ENCODE measurements around the gene SALL4. TPM values are rescaled to one million over a fixed set of nuclear protein-coding genes. Genes with fewer than 3 reads are reported as not detected.

The SALL4 gene
- total RNA-seq, 4 donors from 2014 or later, result 0.08 to 0.89 (median 0.59) TPM; not detected in 1

- Histone ChIP-seq H3K27ac (peak overlapping the region; percentile 71), H3K36me3 (no peaks in the 10 kb centered on the region), H3K9me3 (no peaks in the 10 kb centered on the region), H3K27me3 (no peaks in the 10 kb centered on the region), H3K4me1 (peaks cover 25% of the 10 kb centered on the region), H3K4me3 (no peak overlapping the region)
- no peak for DNase-seq (ENCODE audit: low spot score in 2 of 2)
- WGBS, result 90% methylated on average over 10 of the region's 10 CpGs
- TF ChIP-seq POLR2A (IDR thresholded peaks at IDR 0.05) (no peak), EP300 (IDR thresholded peaks at IDR 0.05) (no peak), CTCF (IDR thresholded peaks at IDR 0.05) (no peak), POLR2AphosphoS5 (IDR thresholded peaks at IDR 0.05) (no peak)
Observed at GRCh38 chr20:51750770-51751388, 51.4 kb downstream of the SALL4 start.

GRCh38 chr20:51750037-51750769 lies 52.1 kb downstream of the SALL4 start:
- no peaks in the 10 kb centered on the region for H3K27me3 ChIP-seq
- no peaks in the 10 kb centered on the region for H3K9me3 ChIP-seq
- peak in 1 of 2 donors; percentile 84 for DNase-seq (ENCODE audit: low spot score in 2 of 2)
- no peaks in the 10 kb centered on the region for H3K36me3 ChIP-seq
- no peak for TF ChIP-seq POLR2A (IDR thresholded peaks at IDR 0.05)
- TF ChIP-seq CTCF (IDR thresholded peaks at IDR 0.05), result no peak
- no peak for TF ChIP-seq EP300 (IDR thresholded peaks at IDR 0.05)
- TF ChIP-seq POLR2AphosphoS5 (IDR thresholded peaks at IDR 0.05), result peak in 2 of 3 donors; percentile 15 to 75
- 54% methylated on average over 19 of the region's 19 CpGs for WGBS
- H3K4me3 ChIP-seq, result no peak overlapping the region
- peak overlapping the region; percentile 71 for H3K27ac ChIP-seq
- peaks cover 25% of the 10 kb centered on the region for H3K4me1 ChIP-seq

GRCh38 chr20:51749674-51750036 lies 52.7 kb downstream of the SALL4 start:
- H3K9me3 ChIP-seq, result no peaks in the 10 kb centered on the region
- H3K4me1 ChIP-seq, result peaks cover 25% of the 10 kb centered on the region
- DNase-seq (ENCODE audit: low spot score in 2 of 2), result no peak
- 21% methylated on average over 1 of the region's 1 CpG for WGBS
- H3K36me3 ChIP-seq, result no peaks in the 10 kb centered on the region
- no peak overlapping the region for H3K4me3 ChIP-seq
- TF ChIP-seq CTCF (IDR thresholded peaks at IDR 0.05) (no peak), POLR2AphosphoS5 (IDR thresholded peaks at IDR 0.05) (no peak), EP300 (IDR thresholded peaks at IDR 0.05) (no peak), POLR2A (IDR thresholded peaks at IDR 0.05) (no peak)
- no peaks in the 10 kb centered on the region for H3K27me3 ChIP-seq
- peak overlapping the region; percentile 71 for H3K27ac ChIP-seq

- Histone ChIP-seq H3K9me3 (no peaks in the 10 kb centered on the region), H3K4me3 (no peak overlapping the region), H3K36me3 (no peaks in the 10 kb centered on the region), H3K27me3 (no peaks in the 10 kb centered on the region), H3K27ac (no peak overlapping the region), H3K4me1 (peaks cover 29% of the 10 kb centered on the region)
- DNase-seq (ENCODE audit: low spot score in 2 of 2), result no peak
- TF ChIP-seq CTCF (IDR thresholded peaks at IDR 0.05), result no peak
- no peak for TF ChIP-seq POLR2AphosphoS5 (IDR thresholded peaks at IDR 0.05)
- TF ChIP-seq POLR2A (IDR thresholded peaks at IDR 0.05), result no peak
- TF ChIP-seq EP300 (IDR thresholded peaks at IDR 0.05), result no peak
- 72% methylated on average over 7 of the region's 7 CpGs for WGBS
Observed at GRCh38 chr20:51747182-51747911, 55.0 kb downstream of the SALL4 start.

- Histone ChIP-seq H3K36me3 (no peaks in the 10 kb centered on the region), H3K4me1 (peaks cover 28% of the 10 kb centered on the region), H3K4me3 (no peak overlapping the region), H3K27ac (no peak overlapping the region), H3K9me3 (no peaks in the 10 kb centered on the region), H3K27me3 (no peaks in the 10 kb centered on the region)
- DNase-seq (ENCODE audit: low spot score in 2 of 2), result no peak
- 93% methylated on average over 3 of the region's 3 CpGs for WGBS
- no peak for TF ChIP-seq EP300 (IDR thresholded peaks at IDR 0.05)
- no peak for TF ChIP-seq CTCF (IDR thresholded peaks at IDR 0.05)
- TF ChIP-seq POLR2AphosphoS5 (IDR thresholded peaks at IDR 0.05), result no peak
- no peak for TF ChIP-seq POLR2A (IDR thresholded peaks at IDR 0.05)
Observed at GRCh38 chr20:51745804-51746203, 56.5 kb downstream of the SALL4 start.
